IPS-18c (cell line): ENCODE measurements around the gene TRABD2A.
"Not testable (repeated sequence)": the region's sequence is repeated elsewhere in the genome, so short reads cannot be mapped to it uniquely, and the experiment has no call there.

Experiments used
- H3K4me3 ChIP-seq: 2 replicates; pipeline ENCODE4 v1.7.0; 2013; ENCODE audit warnings: low read depth, mild to moderate bottlenecking, low read length, moderate library complexity; ENCODE audit not compliant: insufficient read depth
- H3K9me3 ChIP-seq: one replicate; pipeline ENCODE4 v1.6.1; 2013; ENCODE audit warnings: mild to moderate bottlenecking, low read length, moderate library complexity; ENCODE audit not compliant: control insufficient read depth, insufficient read depth

Gene TRABD2A

DNA sequence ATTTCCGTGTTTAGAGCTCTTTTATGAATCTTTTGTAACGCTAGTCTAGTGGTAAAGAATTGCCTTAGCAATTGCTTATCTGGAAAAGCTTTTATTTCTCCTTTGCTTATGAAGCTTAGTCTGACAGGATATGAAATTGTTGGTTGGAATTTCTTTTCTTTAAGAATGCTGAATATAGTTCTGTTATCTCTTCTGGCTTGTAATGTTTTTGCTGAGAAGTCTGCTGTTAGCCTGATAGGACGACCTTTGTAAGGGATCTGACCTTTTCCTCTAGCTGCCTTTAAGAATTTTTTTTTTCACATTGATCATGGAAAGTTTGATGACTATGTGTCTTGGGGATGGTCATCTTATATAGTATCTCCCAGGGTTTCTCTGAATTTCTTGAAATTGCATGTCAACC lies 101.1 kb downstream of the TRABD2A start:
- Histone ChIP-seq H3K4me3 (no peak overlapping the region), H3K9me3 (no peaks in the 10 kb centered on the region)

DNA sequence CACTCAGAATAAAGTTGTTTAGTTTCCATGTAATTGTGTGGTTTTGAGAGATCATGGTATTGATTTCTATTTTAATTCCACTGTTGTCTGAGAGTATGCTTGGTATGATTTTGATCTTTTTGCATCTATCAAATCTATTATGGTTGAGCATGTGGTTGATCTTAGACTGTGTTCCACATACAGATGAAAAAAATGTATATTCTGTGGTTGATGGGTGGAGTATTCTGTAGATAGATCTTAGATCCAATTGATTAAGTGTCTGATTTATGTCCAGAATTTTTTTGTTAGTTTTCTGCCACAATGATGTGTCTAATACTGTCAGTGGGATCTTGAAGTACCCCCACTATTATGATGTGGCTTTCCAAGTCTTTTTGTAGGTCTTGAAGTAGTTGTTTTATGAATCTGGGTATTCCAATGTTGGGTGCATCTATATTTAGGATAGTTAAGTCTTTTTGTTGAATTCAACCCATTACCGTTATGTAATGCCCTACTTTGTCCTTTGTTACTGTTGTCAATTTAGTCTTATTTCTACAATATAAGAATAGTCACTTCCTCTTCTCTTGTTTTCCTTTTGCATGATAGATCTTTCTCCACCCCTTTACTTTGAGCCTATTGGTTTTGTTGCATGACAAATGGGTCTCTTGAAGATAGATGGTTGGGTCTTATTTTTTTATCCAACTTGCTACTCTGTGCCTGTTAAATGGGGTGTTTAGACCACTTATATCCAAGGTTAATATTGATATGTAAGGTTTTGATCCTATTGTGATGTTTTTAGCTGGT lies 101.8 kb downstream of the TRABD2A start:
- no peaks in the 10 kb centered on the region for H3K9me3 ChIP-seq
- no peak overlapping the region for H3K4me3 ChIP-seq

DNA sequence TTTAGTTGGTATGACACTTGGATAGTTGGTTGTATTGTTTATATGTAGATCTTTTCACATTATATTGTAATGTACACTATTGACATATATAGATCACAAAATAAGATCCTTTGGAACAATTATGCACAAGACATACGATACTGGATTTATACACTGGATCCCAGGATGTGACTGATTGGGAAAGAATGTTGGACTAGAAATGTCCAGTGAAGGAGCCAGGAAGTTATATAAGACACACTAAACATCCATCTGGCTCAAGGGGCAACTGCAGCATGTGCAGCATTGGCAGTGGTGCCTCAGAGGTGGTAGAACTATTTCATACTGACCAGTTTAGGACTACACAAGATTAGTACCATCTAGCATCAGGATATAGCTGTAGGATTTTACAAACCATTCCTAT lies 104.9 kb downstream of the TRABD2A start:
- H3K9me3 ChIP-seq, result no peaks in the 10 kb centered on the region
- no peak overlapping the region for H3K4me3 ChIP-seq

DNA sequence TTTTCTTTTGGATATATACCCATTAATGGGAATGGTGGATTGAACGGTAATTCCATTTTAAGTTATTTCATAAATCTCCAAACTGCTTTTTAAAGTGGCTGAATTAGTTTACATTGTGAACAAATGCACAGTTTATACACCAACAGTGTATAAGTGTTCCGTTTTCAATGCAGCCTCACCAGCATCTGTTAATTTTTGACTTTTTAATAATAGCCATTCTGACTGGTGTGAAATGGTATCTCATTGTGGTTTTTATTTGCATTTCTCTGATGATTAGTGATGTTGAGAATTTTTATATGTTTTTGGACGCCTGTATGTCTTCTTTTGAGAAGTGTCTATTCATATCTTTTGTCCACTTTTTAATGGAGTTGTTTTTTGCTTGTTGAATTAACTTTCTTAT lies 107.3 kb downstream of the TRABD2A start:
- not testable (repeated sequence) for H3K4me3 ChIP-seq, H3K9me3 ChIP-seq
